Vagina (tissue), 2 donors: ENCODE measurements around the gene ZNF407. TPM values are rescaled to one million over a fixed set of nuclear protein-coding genes. Genes with fewer than 3 reads are reported as not detected.

Source experiments
- DNase-seq, 2 donors: peaks; one replicate each; pipeline ENCODE4 v3.0.0-alpha.2; 2017; ENCODE audit errors: extremely low spot score in 2 of 2
- H3K27ac ChIP-seq: fragments of 200-600 bp; sonication (generic); one replicate; pipeline ENCODE4 v1.5.1; 2019
- H3K27me3 ChIP-seq: fragments of 200-600 bp; sonication (generic); one replicate; pipeline ENCODE4 v1.5.1; 2019
- H3K36me3 ChIP-seq, 2 donors: fragments of 200-600 bp; sonication (generic); one replicate each; pipeline ENCODE4 v1.5.1; 2017 to 2019
- H3K4me1 ChIP-seq: fragments of 200-600 bp; sonication (generic); one replicate; pipeline ENCODE4 v1.5.1; 2019
- H3K4me3 ChIP-seq, 2 donors: fragments of 200-600 bp; sonication (generic); 1 replicate in 1 of 2; 2 replicates in 1 of 2; pipeline ENCODE4 v1.5.1; 2016 to 2019
- H3K9me3 ChIP-seq: fragments of 200-600 bp; sonication (generic); one replicate; pipeline ENCODE4 v1.5.1; 2019
- POLR2A ChIP-seq, 2 donors: fragments of 450-650 bp; IDR thresholded peaks; one replicate each; pipeline ENCODE4 v1.6.1; 2017; ENCODE audit warnings: antibody characterized with exemption in 2 of 2, mild to moderate bottlenecking in 2 of 2, moderate library complexity in 2 of 2
- POLR2AphosphoS5 ChIP-seq, 2 donors: sonication (generic); formaldehyde crosslinking; IDR thresholded peaks; one replicate each; pipeline ENCODE4 v1.9.0; 2017; ENCODE audit warnings: antibody characterized with exemption in 2 of 2, mild to moderate bottlenecking in 2 of 2, low read depth in 1 of 2; ENCODE audit not compliant: insufficient read depth in 1 of 2
- intact Hi-C: fragments of 100-400 bp; cut with DNase I; formaldehyde crosslinking; loops from one replicate; pipeline ENCODE4 v1.15.1; 2023
- total RNA-seq: library from RNA; depleted of rRNA; stranded (reverse); fragments of >200 nt; gene quantifications from one replicate; pipeline ENCODE4 v1.2.3, GENCODE V29; 2016
- TF ChIP-seq, protein P1 (sequence below), 3 experiments: fragments of 450-650 bp in 2 of 3; fragments of 200-600 bp in 1 of 3; sonication (generic) in 1 of 3; IDR thresholded peaks; one replicate each; pipeline ENCODE4 v1.5.1; 2017 to 2019; ENCODE audit warnings: antibody characterized with exemption in 3 of 3, mild to moderate bottlenecking in 2 of 3, moderate library complexity in 2 of 3

The ZNF407 gene
- total RNA-seq, 1 donor from 2014 or later, result 15.5 TPM

DNA sequence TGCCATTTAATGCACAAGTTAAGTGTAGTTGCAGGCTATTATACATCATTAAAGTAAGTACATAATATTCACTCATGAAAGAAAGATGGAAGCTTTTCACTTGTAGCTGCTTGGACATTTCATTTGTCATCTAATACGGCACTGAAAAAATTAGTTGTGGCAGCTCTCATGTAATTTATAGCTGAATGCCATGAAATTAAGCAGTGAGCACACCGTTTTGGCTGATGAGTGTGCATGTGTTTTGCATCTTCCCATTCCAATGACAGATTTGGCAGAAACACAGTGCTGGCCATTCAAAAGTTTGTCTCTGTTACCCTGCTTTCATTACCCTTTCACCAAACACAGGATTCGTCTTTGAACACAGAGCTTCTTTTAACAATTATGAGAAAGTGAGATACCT lies 437.3 kb downstream of the ZNF407 start:
- H3K4me3 ChIP-seq, result no peak overlapping the region
- H3K27me3 ChIP-seq, result no peaks in the 10 kb centered on the region
- no peak overlapping the region for H3K27ac ChIP-seq
- TF ChIP-seq POLR2AphosphoS5 (IDR thresholded peaks at IDR 0.05; ENCODE audit: insufficient read depth in 1 of 2, low read depth in 1 of 2), result no peak
- no peak for TF ChIP-seq POLR2A (IDR thresholded peaks at IDR 0.05)
- TF ChIP-seq, protein P1, sequence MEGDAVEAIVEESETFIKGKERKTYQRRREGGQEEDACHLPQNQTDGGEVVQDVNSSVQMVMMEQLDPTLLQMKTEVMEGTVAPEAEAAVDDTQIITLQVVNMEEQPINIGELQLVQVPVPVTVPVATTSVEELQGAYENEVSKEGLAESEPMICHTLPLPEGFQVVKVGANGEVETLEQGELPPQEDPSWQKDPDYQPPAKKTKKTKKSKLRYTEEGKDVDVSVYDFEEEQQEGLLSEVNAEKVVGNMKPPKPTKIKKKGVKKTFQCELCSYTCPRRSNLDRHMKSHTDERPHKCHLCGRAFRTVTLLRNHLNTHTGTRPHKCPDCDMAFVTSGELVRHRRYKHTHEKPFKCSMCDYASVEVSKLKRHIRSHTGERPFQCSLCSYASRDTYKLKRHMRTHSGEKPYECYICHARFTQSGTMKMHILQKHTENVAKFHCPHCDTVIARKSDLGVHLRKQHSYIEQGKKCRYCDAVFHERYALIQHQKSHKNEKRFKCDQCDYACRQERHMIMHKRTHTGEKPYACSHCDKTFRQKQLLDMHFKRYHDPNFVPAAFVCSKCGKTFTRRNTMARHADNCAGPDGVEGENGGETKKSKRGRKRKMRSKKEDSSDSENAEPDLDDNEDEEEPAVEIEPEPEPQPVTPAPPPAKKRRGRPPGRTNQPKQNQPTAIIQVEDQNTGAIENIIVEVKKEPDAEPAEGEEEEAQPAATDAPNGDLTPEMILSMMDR (IDR thresholded peaks at IDR 0.05), result no peak
- no peak for DNase-seq
- no peaks in the 10 kb centered on the region for H3K36me3 ChIP-seq
- no peaks in the 10 kb centered on the region for H3K4me1 ChIP-seq
- intact Hi-C loops, result no loop called here
- no peaks in the 10 kb centered on the region for H3K9me3 ChIP-seq

DNA sequence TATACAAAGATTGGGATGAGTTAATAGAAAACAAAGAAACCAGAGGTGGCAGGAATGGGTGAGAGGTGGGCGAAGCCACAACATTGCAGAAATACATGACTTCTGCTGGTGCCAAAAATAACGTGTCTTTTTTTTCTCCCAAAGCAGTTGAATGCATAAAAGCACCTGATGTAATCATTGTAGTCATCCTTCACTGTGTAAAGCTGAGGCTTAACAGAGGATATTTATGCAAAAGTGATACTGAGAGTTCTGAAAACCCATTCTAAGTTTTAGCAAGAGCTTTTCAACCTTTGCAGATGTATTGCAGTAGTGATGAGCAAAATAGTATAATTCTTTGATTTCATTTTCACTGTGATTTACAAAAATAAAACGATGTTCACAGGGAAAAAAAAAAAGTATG lies 438.3 kb downstream of the ZNF407 start:
- H3K4me3 ChIP-seq, result no peak overlapping the region
- H3K27me3 ChIP-seq, result no peaks in the 10 kb centered on the region
- DNase-seq, result no peak
- H3K36me3 ChIP-seq, result no peaks in the 10 kb centered on the region
- H3K4me1 ChIP-seq, result no peaks in the 10 kb centered on the region
- no peak overlapping the region for H3K27ac ChIP-seq
- H3K9me3 ChIP-seq, result no peaks in the 10 kb centered on the region
- intact Hi-C loops, result no loop called here
- TF ChIP-seq POLR2A (IDR thresholded peaks at IDR 0.05), result no peak
- no peak for TF ChIP-seq POLR2AphosphoS5 (IDR thresholded peaks at IDR 0.05; ENCODE audit: insufficient read depth in 1 of 2, low read depth in 1 of 2)
- TF ChIP-seq, protein P1 (IDR thresholded peaks at IDR 0.05), result no peak

DNA sequence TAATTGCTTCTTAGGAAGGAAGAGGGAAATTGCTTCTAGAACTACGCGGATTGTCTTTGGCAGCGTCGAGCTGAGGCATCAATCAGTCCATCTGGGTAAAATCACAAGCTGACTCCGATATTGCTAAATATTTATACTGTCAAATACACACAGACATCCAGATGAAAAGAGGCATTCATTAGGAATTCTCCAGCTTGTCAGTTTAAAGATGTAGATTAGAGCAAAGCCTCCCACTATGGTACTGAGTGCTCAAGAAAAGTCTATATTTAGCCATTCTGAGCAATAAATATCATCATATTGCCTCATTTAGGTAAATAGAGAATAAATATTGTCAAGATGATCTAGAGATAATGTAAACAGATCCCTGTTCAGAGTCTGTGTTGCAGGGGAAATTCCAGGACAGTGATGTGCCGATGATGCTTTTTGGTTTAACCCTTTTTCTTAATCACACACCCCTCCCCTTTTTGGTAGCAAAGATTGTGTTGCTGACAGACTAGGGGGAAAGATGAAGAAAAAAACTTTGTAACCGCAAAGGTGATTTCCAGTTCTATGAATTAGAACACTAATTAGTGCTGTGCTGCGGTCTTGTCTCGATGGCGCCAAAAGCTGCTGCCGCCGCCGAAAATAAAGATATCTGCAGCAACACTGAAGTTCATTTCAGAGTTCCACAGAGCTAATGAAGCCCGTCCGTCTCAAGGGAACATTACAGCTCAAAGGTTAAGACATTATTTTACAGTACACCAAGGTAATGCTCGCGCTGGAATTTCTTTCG lies 439.4 kb downstream of the ZNF407 start:
- TF ChIP-seq, protein P1 (IDR thresholded peaks at IDR 0.05), result no peak
- TF ChIP-seq POLR2AphosphoS5 (IDR thresholded peaks at IDR 0.05; ENCODE audit: insufficient read depth in 1 of 2, low read depth in 1 of 2) (no peak), POLR2A (IDR thresholded peaks at IDR 0.05) (no peak)
- Histone ChIP-seq H3K4me1 (no peaks in the 10 kb centered on the region), H3K36me3 (no peaks in the 10 kb centered on the region), H3K4me3 (no peak overlapping the region), H3K9me3 (no peaks in the 10 kb centered on the region), H3K27ac (no peak overlapping the region), H3K27me3 (no peaks in the 10 kb centered on the region)
- no peak for DNase-seq
- intact Hi-C loops, result no loop called here

DNA sequence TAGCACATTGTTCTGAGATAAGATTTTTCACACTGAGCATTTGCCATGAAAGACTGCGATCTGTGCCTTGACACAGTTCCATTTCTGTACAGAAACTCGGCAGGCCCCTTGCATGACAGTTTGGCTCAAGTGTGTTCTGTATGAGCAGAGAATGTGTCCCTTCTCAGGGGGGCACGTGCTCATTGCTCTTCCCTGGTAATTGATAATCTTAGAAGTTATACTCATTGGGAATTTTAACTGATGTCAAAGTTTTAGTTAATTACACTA lies 440.0 kb downstream of the ZNF407 start:
- intact Hi-C loops, result no loop called here
- H3K4me1 ChIP-seq, result no peaks in the 10 kb centered on the region
- no peak overlapping the region for H3K27ac ChIP-seq
- H3K27me3 ChIP-seq, result no peaks in the 10 kb centered on the region
- TF ChIP-seq, protein P1 (IDR thresholded peaks at IDR 0.05), result no peak
- no peak for TF ChIP-seq POLR2A (IDR thresholded peaks at IDR 0.05)
- no peak for TF ChIP-seq POLR2AphosphoS5 (IDR thresholded peaks at IDR 0.05; ENCODE audit: insufficient read depth in 1 of 2, low read depth in 1 of 2)
- no peaks in the 10 kb centered on the region for H3K9me3 ChIP-seq
- no peak for DNase-seq
- no peaks in the 10 kb centered on the region for H3K36me3 ChIP-seq
- no peak overlapping the region for H3K4me3 ChIP-seq

DNA sequence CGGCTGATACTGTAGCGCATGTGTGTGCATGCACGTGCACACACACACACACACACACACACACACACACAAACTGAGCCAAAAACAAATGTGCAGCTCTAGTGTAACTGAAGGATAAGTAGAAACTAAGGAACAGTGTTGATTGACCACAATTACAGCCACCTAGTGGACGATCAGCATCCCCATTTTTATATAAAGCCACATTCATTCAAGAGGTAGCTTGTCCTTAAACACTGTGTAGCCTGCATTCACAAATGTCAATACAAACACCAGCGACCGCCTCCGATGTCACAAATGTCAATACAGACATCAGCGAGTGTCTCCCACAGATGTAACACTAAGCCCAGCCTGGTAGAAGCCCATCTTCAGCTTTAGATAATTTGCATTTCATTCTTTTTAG lies 443.9 kb downstream of the ZNF407 start:
- no peak overlapping the region for H3K27ac ChIP-seq
- no peaks in the 10 kb centered on the region for H3K4me1 ChIP-seq
- TF ChIP-seq POLR2A (IDR thresholded peaks at IDR 0.05), result no peak
- TF ChIP-seq, protein P1 (IDR thresholded peaks at IDR 0.05), result no peak
- TF ChIP-seq POLR2AphosphoS5 (IDR thresholded peaks at IDR 0.05; ENCODE audit: insufficient read depth in 1 of 2, low read depth in 1 of 2), result no peak
- H3K9me3 ChIP-seq, result no peaks in the 10 kb centered on the region
- H3K4me3 ChIP-seq, result no peak overlapping the region
- DNase-seq, result no peak
- H3K36me3 ChIP-seq, result no peaks in the 10 kb centered on the region
- H3K27me3 ChIP-seq, result no peaks in the 10 kb centered on the region
- intact Hi-C loops, result no loop called here
